MM.1S (cell line): ENCODE data around the gene FMOD.

Experiments
- DNase-seq: peaks from one replicate; pipeline ENCODE4 v3.0.0-alpha.2; 2015
- H2AFZ ChIP-seq: fragments of 300-600 bp; sonication (generic); 2 replicates; pipeline ENCODE4 v1.6.0; 2016; ENCODE audit warnings: antibody characterized with exemption, low read length
- H3F3A ChIP-seq: fragments of 300-600 bp; sonication (generic); 2 replicates; pipeline ENCODE4 v1.6.1; 2016; ENCODE audit warnings: mild to moderate bottlenecking, antibody characterized with exemption, low read length, moderate library complexity, mixed read lengths; ENCODE audit not compliant: insufficient read depth
- H3K27ac ChIP-seq: fragments of 300-600 bp; sonication (generic); 2 replicates; pipeline ENCODE4 v1.5.1; 2016; ENCODE audit warnings: mild to moderate bottlenecking, low read length
- H3K27me3 ChIP-seq: fragments of 300-600 bp; sonication (generic); replicated peaks from 2 replicates; pipeline ENCODE4 v1.6.0; 2016; ENCODE audit warnings: low read length; ENCODE audit not compliant: insufficient read depth
- H3K36me3 ChIP-seq: fragments of 300-600 bp; sonication (generic); replicated peaks from 2 replicates; pipeline ENCODE4 v1.6.1; 2016; ENCODE audit warnings: mild to moderate bottlenecking, low read length, mixed read lengths; ENCODE audit not compliant: insufficient read depth
- H3K4me1 ChIP-seq: fragments of 300-600 bp; sonication (generic); 2 replicates; pipeline ENCODE4 v1.6.1; 2016; ENCODE audit warnings: low read length, mixed read lengths
- H3K4me2 ChIP-seq: fragments of 300-600 bp; sonication (generic); 2 replicates; pipeline ENCODE4 v1.6.0; 2016; ENCODE audit warnings: low read depth, low read length
- H3K4me3 ChIP-seq: fragments of 300-600 bp; sonication (generic); 2 replicates; pipeline ENCODE4 v1.5.1; 2016; ENCODE audit warnings: low read length, mixed read lengths
- H3K79me2 ChIP-seq: fragments of 300-600 bp; sonication (generic); 2 replicates; pipeline ENCODE4 v1.6.1; 2016; ENCODE audit warnings: mixed run types, low read length, mixed read lengths
- H3K9ac ChIP-seq: fragments of 300-600 bp; sonication (generic); 2 replicates; pipeline ENCODE4 v1.6.1; 2016; ENCODE audit warnings: low read length, mixed read lengths
- H3K9me2 ChIP-seq: fragments of 300-600 bp; sonication (generic); replicated peaks from 2 replicates; pipeline ENCODE4 v1.6.1; 2016; ENCODE audit warnings: mild to moderate bottlenecking, low read length, mixed read lengths; ENCODE audit not compliant: insufficient read depth
- H3K9me3 ChIP-seq: fragments of 300-600 bp; sonication (generic); replicated peaks from 2 replicates; pipeline ENCODE4 v1.6.1; 2016; ENCODE audit warnings: mild to moderate bottlenecking, low read length, mixed read lengths; ENCODE audit not compliant: insufficient read depth
- H4K20me1 ChIP-seq: fragments of 300-600 bp; sonication (generic); 2 replicates; pipeline ENCODE4 v1.6.1; 2016; ENCODE audit warnings: mild to moderate bottlenecking, low read length, moderate library complexity, mixed read lengths; ENCODE audit not compliant: insufficient read depth
- EZH2 ChIP-seq: fragments of 300-600 bp; sonication (generic); optimal IDR thresholded peaks from 2 replicates; pipeline ENCODE3; 2017; ENCODE audit warnings: low read depth, mild to moderate bottlenecking, antibody characterized with exemption, low read length, mixed read lengths
- EZH2phosphoT487 ChIP-seq: fragments of 300-600 bp; sonication (generic); IDR thresholded peaks from 2 replicates; pipeline ENCODE4 v1.6.1; 2018; ENCODE audit warnings: antibody characterized with exemption, low read length
- TF ChIP-seq, protein P1 (sequence below): fragments of 300-600 bp; sonication (generic); IDR thresholded peaks from 2 replicates; pipeline ENCODE4 v1.5.1; 2016; ENCODE audit warnings: antibody characterized with exemption, low read length, mixed read lengths

Gene FMOD

DNA sequence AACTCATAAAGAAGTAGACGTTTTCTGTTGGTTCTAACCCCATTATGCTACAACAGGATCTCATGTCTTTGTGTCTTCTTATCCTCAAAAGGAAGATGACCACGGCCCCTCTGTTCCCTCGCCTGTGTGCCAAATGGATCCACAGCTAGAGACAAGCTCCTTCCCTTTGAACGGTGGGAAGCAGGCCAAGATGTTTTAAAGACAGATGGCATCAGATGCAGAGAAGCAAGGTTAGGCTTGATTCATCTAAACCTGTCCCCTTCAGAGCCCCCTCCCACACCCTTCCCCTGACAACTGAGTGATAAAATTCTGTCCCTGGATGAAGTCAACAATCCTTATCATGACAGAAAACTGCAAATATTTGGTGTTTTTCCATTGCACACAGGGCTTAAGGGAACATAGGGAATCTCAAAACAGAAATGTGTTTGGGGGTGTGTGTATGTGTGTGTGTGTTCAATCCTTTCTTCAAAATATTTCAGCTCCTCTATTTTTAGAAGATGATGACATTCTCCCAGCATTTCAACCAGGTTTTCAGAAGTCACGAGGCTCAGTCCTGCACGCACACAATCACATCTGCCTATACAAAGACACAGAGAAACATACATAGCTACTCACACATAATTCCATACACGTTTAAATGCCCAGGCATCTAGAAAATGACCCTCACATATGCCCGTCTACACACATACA is 27.8 kb upstream of the FMOD start:
- H3K4me3 ChIP-seq, result no peak overlapping the region
- H2AFZ ChIP-seq, result no peak overlapping the region
- no peak overlapping the region for H3K27ac ChIP-seq
- H3K9ac ChIP-seq, result no peak overlapping the region
- H3K79me2 ChIP-seq, result no peaks in the 10 kb centered on the region
- H3K9me2 ChIP-seq, result no peaks in the 10 kb centered on the region
- H3K4me2 ChIP-seq, result no peak overlapping the region
- no peaks in the 10 kb centered on the region for H3K9me3 ChIP-seq
- H4K20me1 ChIP-seq, result no peaks in the 10 kb centered on the region
- no peak for TF ChIP-seq EZH2phosphoT487
- TF ChIP-seq EZH2, result no peak
- TF ChIP-seq, protein P1, sequence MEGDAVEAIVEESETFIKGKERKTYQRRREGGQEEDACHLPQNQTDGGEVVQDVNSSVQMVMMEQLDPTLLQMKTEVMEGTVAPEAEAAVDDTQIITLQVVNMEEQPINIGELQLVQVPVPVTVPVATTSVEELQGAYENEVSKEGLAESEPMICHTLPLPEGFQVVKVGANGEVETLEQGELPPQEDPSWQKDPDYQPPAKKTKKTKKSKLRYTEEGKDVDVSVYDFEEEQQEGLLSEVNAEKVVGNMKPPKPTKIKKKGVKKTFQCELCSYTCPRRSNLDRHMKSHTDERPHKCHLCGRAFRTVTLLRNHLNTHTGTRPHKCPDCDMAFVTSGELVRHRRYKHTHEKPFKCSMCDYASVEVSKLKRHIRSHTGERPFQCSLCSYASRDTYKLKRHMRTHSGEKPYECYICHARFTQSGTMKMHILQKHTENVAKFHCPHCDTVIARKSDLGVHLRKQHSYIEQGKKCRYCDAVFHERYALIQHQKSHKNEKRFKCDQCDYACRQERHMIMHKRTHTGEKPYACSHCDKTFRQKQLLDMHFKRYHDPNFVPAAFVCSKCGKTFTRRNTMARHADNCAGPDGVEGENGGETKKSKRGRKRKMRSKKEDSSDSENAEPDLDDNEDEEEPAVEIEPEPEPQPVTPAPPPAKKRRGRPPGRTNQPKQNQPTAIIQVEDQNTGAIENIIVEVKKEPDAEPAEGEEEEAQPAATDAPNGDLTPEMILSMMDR, result no peak
- 0 out of 2 replicates have a peak, but pooled peaks cover 3% of the 10 kb centered on the region for H3F3A ChIP-seq
- H3K4me1 ChIP-seq, result peaks cover 15% of the 10 kb centered on the region
- no peaks in the 10 kb centered on the region for H3K27me3 ChIP-seq
- no peaks in the 10 kb centered on the region for H3K36me3 ChIP-seq
- peak; percentile 5 for DNase-seq

DNA sequence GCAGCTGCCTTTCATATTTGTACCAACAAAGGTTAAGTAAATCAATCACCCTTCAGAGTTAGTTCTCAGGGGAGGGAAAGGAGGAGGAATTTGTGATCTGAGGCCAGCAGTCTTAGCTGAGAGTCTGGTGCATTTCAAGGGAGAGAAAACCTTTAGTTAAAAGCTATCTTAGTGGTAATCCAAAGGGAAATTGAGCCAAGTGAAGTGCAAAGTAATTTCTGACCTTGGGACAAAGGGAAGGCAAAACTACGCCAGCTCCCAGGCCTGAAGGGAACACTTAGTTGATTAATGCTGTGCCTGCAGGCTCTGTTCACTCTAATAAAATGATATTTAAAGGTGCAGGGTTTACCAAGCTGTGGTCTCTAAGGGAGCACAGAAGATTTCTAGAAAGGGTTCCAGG is 23.1 kb upstream of the FMOD start:
- Histone ChIP-seq H3K4me3 (no peak overlapping the region), H3K27me3 (no peaks in the 10 kb centered on the region), H3K9ac (no peak overlapping the region), H3K9me3 (no peaks in the 10 kb centered on the region), H3K9me2 (no peaks in the 10 kb centered on the region), H3F3A (no peaks in the 10 kb centered on the region), H3K27ac (no peak overlapping the region), H3K36me3 (no peaks in the 10 kb centered on the region), H3K4me2 (no peak overlapping the region), H3K79me2 (no peaks in the 10 kb centered on the region), H4K20me1 (no peaks in the 10 kb centered on the region), H2AFZ (no peak overlapping the region), H3K4me1 (no peaks in the 10 kb centered on the region)
- TF ChIP-seq, protein P1, result no peak
- TF ChIP-seq EZH2 (no peak), EZH2phosphoT487 (no peak)
- no peak for DNase-seq

DNA sequence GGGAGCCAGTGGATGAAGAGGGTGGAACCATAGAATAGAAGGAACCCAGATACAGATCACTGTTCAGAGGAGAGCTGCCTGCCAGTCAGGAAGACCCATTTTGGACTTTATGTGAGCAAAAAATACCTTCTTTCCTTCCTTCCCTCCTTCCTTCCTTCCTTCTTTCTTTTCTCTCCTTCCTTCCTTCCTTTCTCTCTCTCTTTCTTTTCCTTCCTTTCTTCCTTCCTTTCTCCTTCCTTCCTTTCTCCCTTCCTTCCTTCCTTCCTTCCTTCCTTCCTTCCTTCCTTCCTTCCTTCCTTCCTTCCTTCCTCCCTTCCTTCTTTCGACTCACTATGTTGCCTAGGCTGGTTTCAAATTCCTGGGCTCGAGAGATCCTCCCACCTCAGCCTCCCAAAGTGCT is 22.1 kb upstream of the FMOD start:
- no peaks in the 10 kb centered on the region for H3K36me3 ChIP-seq
- DNase-seq, result no peak
- no peaks in the 10 kb centered on the region for H3K9me2 ChIP-seq
- H3K27me3 ChIP-seq, result no peaks in the 10 kb centered on the region
- no peaks in the 10 kb centered on the region for H3K9me3 ChIP-seq
- H3K79me2 ChIP-seq, result no peaks in the 10 kb centered on the region
- H3F3A ChIP-seq, result no peaks in the 10 kb centered on the region
- no peak overlapping the region for H3K4me3 ChIP-seq
- H3K27ac ChIP-seq, result no peak overlapping the region
- no peak overlapping the region for H2AFZ ChIP-seq
- TF ChIP-seq, protein P1, result no peak
- TF ChIP-seq EZH2phosphoT487, result no peak
- TF ChIP-seq EZH2, result no peak
- no peaks in the 10 kb centered on the region for H4K20me1 ChIP-seq
- no peaks in the 10 kb centered on the region for H3K4me1 ChIP-seq
- H3K4me2 ChIP-seq, result no peak overlapping the region
- no peak overlapping the region for H3K9ac ChIP-seq
